NT2/D1 (cell line): Measurements from ENCODE around the gene MMEL1.

Experiments used
- SUZ12 ChIP-seq: IDR thresholded peaks from 2 replicates; pipeline ENCODE4 v1.6.1; 2011; ENCODE audit not compliant: insufficient read length, insufficient read depth; ENCODE audit errors: extremely low read depth
- YY1 ChIP-seq: IDR thresholded peaks from 2 replicates; pipeline ENCODE4 v1.6.1; 2011; ENCODE audit not compliant: insufficient read length, insufficient read depth
- ZNF274 ChIP-seq: IDR thresholded peaks from 2 replicates; pipeline ENCODE4 v1.6.1; 2011; ENCODE audit warnings: mild to moderate bottlenecking, low read depth, low read length

DNA sequence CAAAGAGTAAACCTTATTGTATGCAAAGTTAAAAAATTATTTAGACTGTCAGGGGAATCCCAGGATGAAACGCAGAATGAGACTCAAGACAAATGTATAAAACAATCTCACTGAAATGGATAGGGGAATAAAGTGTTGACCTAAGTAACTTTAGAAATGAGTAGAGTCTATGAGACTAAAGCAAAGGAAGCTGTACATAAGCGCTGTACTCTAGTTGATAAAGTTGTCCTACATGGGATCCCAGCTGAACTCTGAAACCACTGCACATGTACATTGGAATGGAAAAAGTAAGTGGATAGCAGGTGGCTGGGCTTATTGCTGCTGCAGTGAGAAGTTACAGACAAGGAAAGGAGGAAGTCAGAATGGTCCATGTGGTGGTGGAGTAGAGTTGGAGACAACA, 18.7 kb downstream of the MMEL1 start:
- TF ChIP-seq ZNF274: no peak
- no peak for TF ChIP-seq YY1
- TF ChIP-seq SUZ12: no peak
